Jurkat, Clone E6-1 (cell line): ENCODE results near the gene MOB3B.

Experiments used
- DNase-seq: peaks from one replicate; pipeline ENCODE4 v3.0.0-alpha.2; 2011; ENCODE audit warnings: low read depth, low spot score
- H3K4me3 ChIP-seq: 2 replicates; pipeline ENCODE4 v1.5.1; 2011; ENCODE audit warnings: mild to moderate bottlenecking, low read length, control low read depth, moderate library complexity

MOB3B gene

DNA sequence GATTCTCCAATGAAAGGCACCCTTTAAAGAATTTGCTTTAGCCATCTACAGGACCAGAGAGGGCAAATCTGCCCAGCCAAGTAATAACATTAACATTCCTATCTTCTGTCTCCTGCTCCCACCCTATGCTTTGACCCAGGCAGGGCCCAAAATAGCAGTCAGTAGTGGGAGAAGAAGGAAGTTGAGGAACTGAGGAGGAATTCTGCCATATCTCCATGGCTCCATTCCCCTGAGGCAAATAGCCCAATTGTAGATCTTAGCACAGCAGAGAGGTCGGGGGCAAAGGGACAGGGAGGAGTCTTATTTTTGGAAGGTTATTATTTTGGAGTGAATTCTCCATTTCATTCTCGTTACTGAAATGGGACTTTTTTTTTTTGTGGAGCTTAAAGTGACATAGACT is 116.7 kb downstream of the MOB3B start:
- no peak overlapping the region for H3K4me3 ChIP-seq
- DNase-seq = no peak

DNA sequence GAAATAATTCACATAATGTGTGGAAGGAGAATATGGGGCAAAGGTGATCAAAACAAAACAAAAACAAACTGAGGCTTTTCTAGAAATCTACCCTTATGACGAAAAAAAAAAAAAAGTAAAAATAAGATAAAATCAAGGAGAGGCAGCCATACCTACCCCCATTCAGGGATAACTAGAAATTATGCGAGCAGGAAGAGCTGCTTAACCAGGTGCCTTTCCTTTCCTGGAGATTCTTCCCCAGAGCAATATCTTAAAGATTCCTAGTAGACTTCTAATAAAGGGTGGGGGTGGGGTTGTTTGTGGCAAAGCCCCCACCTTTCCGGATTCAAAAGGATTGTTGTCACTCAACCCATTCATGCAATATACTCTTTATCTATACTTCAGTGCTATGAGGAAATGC is 117.5 kb downstream of the MOB3B start:
- no peak overlapping the region for H3K4me3 ChIP-seq
- DNase-seq = no peak

GRCh38 chr9:27408482-27408881 is 121.1 kb downstream of the MOB3B start:
- no peak overlapping the region for H3K4me3 ChIP-seq
- DNase-seq = no peak

DNA sequence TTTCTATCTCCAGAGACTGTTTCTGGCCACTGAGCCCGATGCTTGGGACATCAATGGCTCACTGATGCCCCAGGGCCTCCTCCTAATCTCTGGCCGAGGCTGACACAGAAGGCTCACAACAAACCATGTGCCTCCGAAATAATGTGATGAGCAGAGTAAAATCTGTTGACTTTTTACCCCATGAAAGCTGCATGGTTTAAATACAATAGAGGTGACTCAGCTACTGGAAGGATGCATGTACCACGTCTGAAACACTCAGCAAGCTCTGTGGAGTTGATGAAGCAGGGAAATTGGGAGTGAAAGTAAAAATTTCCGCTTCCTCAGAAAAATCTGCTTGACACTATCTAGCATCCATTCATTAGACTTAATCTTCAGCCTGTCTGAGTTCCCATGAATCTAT is 121.6 kb downstream of the MOB3B start:
- no peak for DNase-seq
- no peak overlapping the region for H3K4me3 ChIP-seq

GRCh38 chr9:27407491-27407890 is 122.1 kb downstream of the MOB3B start:
- DNase-seq = no peak
- no peak overlapping the region for H3K4me3 ChIP-seq

DNA sequence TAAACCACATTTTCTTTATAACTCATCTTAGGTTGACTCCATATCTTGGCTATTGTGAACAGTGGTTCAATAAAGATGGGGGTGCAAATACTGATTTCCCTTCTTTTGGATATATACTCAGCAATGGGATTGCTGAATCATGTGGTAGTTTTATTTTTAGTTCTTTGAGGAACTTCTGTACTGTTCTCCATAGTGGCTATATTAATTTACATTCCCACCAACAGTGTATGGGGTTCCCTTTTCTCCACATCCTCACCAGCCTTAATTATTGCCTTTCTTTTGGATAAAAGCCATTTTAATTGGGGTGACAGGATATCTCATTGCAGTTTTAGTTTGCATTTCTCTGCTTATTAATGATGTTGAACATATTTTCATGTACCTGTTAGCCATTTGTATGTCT is 125.0 kb downstream of the MOB3B start:
- DNase-seq = no peak
- H3K4me3 ChIP-seq = no peak overlapping the region

DNA sequence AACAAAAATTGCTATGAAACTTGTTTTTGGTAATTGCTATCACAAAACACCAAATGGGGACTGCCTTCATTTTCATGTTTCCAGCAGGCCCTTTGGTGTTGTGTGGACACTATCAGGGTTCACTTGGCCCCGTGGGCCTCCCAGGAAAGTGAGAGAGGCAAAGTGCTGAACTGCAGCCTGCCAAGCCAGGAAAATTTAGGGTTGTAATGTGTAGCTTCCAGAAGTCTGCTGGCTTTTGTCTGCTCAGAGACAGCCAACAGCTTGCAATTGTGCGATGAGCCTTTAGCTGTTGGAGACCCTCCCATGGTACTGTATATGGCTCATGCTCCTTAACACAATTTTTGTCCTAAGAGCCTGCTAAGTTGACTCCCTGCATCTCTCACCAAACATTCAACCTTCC is 127.0 kb downstream of the MOB3B start:
- H3K4me3 ChIP-seq = no peak overlapping the region
- no peak for DNase-seq

DNA sequence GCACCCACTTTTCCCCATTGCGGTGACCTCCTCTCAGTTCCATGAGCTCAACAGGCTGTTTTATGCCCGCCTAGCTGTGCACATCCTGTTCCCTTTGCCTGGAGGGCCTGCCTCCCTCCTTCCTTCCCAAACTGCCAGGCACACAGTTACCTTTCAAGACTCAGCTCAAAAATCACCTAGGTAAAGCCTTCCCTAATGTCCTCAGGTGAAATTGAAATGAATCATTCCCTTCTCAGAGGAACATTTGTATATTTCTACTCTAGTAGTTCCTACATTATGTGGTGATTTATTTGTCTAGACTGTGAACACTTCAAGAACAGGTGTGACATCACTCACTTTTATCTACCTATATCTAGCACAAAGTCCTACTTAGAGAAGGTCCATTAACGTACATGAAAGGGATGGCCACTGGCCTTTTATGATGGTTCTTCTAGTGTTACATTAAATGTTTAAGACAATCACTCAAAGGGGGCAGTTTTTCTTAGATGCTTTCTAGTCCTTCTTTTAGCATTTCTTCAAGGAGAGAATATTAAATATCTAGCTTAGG is 129.2 kb downstream of the MOB3B start:
- DNase-seq = no peak
- no peak overlapping the region for H3K4me3 ChIP-seq

GRCh38 chr9:27398982-27399653 is 130.5 kb downstream of the MOB3B start:
- no peak overlapping the region for H3K4me3 ChIP-seq
- DNase-seq = no peak

GRCh38 chr9:27396495-27396894 is 133.1 kb downstream of the MOB3B start:
- no peak overlapping the region for H3K4me3 ChIP-seq
- DNase-seq = no peak

DNA sequence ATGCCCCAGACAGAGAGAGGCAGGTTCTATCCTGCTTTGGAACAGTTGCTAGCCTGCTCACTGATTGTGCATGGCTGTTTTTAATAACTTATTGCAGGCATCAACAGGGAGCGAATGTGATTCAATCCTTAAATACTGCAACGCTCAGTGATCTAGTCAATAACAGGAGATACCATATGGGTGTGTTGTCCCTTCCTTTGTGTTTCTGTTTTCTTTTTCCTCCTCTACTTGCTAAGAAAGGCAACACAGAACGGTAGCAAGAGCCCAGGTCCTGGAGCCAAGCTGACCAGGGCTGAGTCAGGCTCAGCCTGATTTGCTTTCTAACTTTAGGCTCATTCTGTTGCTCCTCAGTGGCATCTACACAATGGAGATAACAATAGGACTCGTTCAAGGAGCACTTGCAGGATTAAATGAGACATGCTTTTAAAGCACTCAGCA is 134.1 kb downstream of the MOB3B start:
- no peak for DNase-seq
- no peak overlapping the region for H3K4me3 ChIP-seq

DNA sequence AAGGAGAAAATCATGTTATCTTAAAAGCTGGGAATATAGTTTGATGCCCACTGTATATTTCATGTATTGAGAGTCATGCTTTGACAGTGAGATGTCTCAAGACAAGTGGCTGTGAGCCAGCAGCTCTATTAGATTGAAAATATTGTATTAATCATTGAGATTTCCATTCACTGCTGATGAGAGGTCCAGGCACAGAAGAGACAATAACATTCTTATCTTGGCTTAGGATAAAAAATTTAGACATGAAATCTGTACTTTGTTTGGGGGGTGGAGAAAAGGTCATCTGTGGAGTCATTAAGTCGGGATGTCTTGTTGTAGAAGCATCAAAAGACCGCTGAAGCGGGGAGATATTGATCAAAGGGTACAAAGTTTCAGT is 134.8 kb downstream of the MOB3B start:
- no peak for DNase-seq
- H3K4me3 ChIP-seq = no peak overlapping the region

DNA sequence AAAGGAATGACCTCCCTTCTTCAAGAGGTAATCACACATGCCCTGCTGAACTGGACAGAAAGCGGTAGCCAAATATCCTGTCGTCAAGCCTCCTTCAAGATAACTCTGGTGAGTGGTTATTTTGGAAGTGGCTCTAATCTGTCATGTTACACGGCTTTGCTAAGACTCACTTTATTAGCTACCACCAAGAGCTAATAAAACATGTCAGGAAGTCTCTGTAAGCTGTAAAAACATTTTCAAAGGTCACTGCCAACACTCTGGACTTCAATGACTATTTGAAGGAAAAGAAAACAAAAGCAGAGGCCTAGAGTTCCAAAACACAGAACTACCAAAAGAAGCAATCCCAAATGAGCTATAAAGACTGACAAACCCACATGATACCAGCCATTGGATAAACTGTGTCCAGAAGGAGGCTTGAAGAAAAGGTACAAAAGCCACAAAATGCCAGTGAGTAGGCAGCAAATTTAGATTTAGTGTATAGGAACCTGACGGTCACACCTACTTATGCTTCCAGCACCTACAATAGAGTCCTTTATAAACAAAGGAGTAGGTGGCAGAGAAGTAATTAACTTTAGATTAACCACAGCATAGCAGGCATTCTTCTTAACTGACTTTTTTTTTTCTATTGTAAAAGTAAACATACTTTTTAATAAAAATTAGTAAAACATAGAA is 135.3 kb downstream of the MOB3B start:
- no peak for DNase-seq
- no peak overlapping the region for H3K4me3 ChIP-seq

GRCh38 chr9:27393054-27393846 is 136.4 kb downstream of the MOB3B start:
- H3K4me3 ChIP-seq = no peak overlapping the region
- no peak for DNase-seq

GRCh38 chr9:27392451-27392850 is 137.2 kb downstream of the MOB3B start:
- DNase-seq = no peak
- no peak overlapping the region for H3K4me3 ChIP-seq

DNA sequence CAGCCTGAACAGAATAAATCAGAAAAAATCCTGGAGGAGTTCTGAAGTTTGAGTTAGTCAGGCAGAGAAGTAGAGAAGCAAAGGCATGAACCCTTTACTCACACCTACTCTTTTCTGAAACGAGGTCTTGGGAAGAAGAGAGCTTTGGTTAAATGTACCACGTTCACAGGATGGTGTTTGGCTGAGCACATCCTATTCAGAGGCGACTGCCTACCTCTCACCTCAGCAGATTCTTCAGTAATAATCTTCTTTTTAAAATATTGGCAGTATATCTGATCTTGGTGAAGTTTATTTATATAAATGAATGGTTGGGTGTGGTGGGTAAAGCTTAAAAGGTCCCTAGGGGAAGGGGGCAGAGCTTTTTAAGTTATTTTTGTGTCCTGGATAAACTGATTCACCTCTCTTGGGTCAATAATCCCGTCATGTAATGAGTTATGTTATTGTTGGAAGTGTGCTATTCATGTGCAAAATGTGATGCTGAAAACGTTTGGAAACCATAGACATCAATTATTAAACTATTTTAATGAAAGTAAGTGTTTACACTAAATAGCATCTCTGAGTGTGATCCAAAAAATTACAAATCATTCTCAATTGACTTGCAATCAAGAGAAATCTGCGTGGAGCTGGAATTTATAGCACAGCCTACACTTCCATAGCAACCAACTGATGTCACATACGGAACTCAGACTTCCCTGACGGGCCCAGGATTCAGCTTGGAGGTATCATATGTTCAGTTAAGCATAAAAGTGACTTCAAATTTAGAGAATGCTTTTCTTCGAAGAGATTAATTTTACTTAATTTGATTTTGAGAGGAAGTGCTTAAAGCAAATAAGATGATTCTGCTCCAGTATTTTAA is 138.3 kb downstream of the MOB3B start:
- DNase-seq = no peak
- no peak overlapping the region for H3K4me3 ChIP-seq

DNA sequence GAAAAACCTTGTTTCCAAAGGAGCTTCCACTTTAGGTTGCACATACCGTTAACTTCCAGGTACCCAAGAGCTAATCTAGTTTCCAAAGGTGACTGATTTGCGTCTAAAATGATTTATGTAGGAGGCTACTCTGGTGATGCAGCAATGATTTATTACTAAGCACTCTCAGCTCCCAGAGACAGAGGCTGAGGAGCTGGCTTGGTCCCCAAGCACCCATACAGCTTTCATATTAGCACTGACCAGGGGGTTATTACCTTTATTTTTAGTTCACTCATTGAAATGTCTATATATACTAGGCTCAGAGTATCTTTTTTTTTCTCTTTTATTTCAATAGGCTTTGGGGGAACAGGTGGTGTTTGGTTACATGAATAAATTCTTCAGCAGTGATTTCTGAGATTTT is 141.5 kb downstream of the MOB3B start:
- no peak overlapping the region for H3K4me3 ChIP-seq
- DNase-seq = no peak

DNA sequence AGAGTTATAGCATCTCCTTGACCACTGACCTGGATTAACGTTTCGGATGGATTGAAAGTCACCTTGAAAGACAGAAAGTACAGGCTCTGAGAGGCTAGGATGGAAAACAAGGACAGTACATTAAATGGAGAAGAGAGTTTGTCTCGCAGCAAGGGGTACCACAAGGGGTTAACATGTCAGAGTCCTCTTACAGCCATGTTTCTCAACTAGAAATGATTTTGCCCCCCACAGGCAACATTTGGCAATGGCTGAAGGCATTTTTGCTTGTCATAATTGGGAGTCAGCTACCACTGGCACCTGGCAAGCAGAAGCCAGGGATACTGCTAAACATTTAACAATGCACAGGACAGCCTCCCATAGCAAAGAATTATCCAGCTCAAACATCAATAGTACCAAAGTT is 141.9 kb downstream of the MOB3B start:
- H3K4me3 ChIP-seq = no peak overlapping the region
- DNase-seq = no peak

DNA sequence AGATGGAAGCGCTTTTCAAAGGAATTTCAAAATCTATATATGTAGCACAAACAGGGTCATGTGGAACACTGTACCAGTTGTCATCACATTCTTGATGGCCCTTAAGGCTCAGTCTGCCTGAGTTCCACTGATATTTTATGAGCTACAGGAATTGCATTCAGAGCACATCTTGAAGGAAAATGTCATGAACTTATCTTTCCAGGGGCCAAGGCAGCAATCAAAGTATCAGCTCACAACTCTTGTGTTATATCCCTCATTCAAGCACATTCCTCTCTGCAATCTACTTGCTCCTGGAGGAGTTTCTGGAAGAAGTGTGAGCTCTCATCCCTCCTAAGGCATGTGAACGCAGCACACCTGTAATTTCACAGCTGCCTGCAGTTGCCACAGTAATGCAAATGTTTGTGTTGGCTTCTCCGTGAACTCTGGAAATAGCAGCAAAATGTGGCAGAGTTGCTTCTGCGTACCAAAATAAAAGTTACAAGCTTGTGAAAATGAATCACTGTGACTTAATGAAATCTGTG is 143.0 kb downstream of the MOB3B start:
- no peak for DNase-seq
- no peak overlapping the region for H3K4me3 ChIP-seq
